ENCODE measurements around the gene TAGAP. TPM values are rescaled to one million over a fixed set of nuclear protein-coding genes. Genes with fewer than 3 reads are reported as not detected.

TAGAP gene
- total RNA-seq, 1 experiment from 2014 or later = 0.22 TPM

DNA sequence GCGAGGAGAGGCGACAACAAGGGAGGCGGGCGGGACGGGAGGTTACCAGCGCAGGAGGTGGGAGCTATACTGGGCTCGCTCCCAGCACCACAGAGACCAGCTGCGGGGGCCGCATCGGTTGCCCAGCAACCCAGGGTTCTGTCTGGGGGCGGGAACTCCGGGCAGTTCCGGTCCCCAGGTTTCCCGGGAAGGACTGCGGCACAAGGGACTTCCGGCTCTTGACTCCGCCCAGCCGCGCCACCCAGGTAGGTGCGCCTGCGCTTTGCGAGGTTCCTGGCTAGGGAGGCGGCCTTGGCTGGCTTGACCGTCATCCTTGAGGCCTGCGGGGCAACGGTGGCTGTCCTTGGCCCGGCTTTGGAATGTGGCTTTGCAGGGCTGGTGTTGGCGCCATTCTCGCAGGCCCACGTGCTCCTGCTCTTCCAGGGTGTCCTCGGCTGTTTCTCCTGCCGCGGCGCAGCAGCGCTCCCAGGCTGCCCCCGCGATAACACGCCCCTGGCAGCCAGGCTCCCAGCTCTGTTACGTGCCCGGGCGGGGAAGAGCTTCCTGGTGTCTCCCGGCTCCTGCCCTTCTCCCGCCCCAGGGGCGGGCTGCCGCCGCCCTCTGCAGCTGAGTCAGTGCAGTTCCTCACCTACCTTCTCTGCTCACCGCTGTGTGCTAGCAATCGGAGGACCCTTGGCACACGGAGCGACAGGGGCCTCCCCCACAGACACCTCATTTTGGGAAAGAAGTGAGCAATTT, 45.0 kb downstream of the TAGAP start, which contains the start of gene RSPH3 (continued):
- TF ChIP-seq, protein P1, sequence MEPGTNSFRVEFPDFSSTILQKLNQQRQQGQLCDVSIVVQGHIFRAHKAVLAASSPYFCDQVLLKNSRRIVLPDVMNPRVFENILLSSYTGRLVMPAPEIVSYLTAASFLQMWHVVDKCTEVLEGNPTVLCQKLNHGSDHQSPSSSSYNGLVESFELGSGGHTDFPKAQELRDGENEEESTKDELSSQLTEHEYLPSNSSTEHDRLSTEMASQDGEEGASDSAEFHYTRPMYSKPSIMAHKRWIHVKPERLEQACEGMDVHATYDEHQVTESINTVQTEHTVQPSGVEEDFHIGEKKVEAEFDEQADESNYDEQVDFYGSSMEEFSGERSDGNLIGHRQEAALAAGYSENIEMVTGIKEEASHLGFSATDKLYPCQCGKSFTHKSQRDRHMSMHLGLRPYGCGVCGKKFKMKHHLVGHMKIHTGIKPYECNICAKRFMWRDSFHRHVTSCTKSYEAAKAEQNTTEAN (CRISPR knock-in tag; IDR thresholded peaks at IDR 0.05) = peak; percentile 22
- TF ChIP-seq ETV6 (CRISPR knock-in tag; IDR thresholded peaks at IDR 0.05) = peak; percentile 86
- TF ChIP-seq, protein P2, sequence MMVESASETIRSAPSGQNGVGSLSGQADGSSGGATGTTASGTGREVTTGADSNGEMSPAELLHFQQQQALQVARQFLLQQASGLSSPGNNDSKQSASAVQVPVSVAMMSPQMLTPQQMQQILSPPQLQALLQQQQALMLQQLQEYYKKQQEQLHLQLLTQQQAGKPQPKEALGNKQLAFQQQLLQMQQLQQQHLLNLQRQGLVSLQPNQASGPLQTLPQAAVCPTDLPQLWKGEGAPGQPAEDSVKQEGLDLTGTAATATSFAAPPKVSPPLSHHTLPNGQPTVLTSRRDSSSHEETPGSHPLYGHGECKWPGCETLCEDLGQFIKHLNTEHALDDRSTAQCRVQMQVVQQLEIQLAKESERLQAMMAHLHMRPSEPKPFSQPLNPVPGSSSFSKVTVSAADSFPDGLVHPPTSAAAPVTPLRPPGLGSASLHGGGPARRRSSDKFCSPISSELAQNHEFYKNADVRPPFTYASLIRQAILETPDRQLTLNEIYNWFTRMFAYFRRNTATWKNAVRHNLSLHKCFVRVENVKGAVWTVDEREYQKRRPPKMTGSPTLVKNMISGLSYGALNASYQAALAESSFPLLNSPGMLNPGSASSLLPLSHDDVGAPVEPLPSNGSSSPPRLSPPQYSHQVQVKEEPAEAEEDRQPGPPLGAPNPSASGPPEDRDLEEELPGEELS (CRISPR knock-in tag; IDR thresholded peaks at IDR 0.05) = peak; percentile 87
- TF ChIP-seq, protein P3, sequence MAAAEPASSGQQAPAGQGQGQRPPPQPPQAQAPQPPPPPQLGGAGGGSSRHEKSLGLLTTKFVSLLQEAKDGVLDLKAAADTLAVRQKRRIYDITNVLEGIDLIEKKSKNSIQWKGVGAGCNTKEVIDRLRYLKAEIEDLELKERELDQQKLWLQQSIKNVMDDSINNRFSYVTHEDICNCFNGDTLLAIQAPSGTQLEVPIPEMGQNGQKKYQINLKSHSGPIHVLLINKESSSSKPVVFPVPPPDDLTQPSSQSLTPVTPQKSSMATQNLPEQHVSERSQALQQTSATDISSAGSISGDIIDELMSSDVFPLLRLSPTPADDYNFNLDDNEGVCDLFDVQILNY (CRISPR knock-in tag; IDR thresholded peaks at IDR 0.05) = peak; percentile 93
- no peak for TF ChIP-seq ZNF396 (CRISPR knock-in tag; IDR thresholded peaks at IDR 0.05; ENCODE audit: borderline replicate concordance)
- no peak for TF ChIP-seq GRHL2 (CRISPR knock-in tag; IDR thresholded peaks at IDR 0.05; ENCODE audit: insufficient replicate concordance, severe bottlenecking)
- peak; percentile 87; the same call in 1 of the 2 replicates for TF ChIP-seq SMAD3 (CRISPR knock-in tag; IDR thresholded peaks at IDR 0.05; ENCODE audit: borderline replicate concordance)
- TF ChIP-seq TEAD1 (CRISPR knock-in tag; IDR thresholded peaks at IDR 0.05) = peak; percentile 85
- TF ChIP-seq, protein P4, sequence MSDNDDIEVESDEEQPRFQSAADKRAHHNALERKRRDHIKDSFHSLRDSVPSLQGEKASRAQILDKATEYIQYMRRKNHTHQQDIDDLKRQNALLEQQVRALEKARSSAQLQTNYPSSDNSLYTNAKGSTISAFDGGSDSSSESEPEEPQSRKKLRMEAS (CRISPR knock-in tag; IDR thresholded peaks at IDR 0.05) = peak; percentile 97
- TF ChIP-seq FOXP1 (CRISPR knock-in tag; IDR thresholded peaks at IDR 0.05; ENCODE audit: borderline replicate concordance) = peak; percentile 91
- no peak for TF ChIP-seq EMX1 (CRISPR knock-in tag; IDR thresholded peaks at IDR 0.05)
- TF ChIP-seq, protein P5, sequence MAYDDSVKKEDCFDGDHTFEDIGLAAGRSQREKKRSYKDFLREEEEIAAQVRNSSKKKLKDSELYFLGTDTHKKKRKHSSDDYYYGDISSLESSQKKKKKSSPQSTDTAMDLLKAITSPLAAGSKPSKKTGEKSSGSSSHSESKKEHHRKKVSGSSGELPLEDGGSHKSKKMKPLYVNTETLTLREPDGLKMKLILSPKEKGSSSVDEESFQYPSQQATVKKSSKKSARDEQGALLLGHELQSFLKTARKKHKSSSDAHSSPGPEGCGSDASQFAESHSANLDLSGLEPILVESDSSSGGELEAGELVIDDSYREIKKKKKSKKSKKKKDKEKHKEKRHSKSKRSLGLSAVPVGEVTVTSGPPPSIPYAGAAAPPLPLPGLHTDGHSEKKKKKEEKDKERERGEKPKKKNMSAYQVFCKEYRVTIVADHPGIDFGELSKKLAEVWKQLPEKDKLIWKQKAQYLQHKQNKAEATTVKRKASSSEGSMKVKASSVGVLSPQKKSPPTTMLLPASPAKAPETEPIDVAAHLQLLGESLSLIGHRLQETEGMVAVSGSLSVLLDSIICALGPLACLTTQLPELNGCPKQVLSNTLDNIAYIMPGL (CRISPR knock-in tag; IDR thresholded peaks at IDR 0.05) = peak; percentile 92
- peak; percentile 69 for TF ChIP-seq FOXK1 (CRISPR knock-in tag; IDR thresholded peaks at IDR 0.05)
- TF ChIP-seq CREB1 (CRISPR knock-in tag; IDR thresholded peaks at IDR 0.05) = peak; percentile 85

DNA sequence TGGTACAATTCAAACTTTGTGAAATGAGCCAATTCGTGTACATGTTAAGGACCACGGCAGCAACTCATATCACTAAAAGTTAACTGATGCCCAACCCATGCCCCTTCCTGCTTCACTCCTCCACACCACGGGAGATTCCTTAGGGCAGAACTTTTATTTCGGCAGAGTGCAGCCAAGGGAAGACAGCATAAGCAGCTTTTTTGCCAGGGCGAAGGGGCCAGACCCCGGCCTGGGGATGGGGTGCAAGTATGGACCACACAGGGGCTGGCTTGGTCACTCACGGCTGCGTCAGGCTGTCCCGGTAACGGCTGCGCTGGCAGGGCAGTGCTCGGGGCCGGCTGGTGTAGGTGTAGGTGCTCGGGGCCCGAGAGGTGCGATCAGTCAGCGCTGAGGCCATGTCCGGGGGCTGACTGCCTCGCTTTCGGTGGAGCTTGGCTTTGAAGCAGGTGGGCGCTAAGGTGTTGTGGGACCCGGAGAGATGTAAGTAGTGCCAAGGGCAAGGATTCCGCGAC, 45.6 kb downstream of the TAGAP start:
- peak overlapping the region; percentile 95 for H3K4me3 Mint-ChIP-seq
- POLR2A ChIA-PET = interaction anchor here (0.6 to 1.8 kb wide), 8 partner anchors 8 to 354 kb away, joined by 3 to 7 read pairs (median 4); partner anchors contain the start of gene DYNLT1
- no peaks in the 10 kb centered on the region for H3K36me3 Mint-ChIP-seq
- no peak for DNase-seq (ENCODE audit: low spot score)
- H3K27me3 Mint-ChIP-seq (ENCODE audit: low read depth) = no peaks in the 10 kb centered on the region
- no peak for TF ChIP-seq ZNF121 (CRISPR knock-in tag; IDR thresholded peaks at IDR 0.05)
- TF ChIP-seq EMX1 (CRISPR knock-in tag; IDR thresholded peaks at IDR 0.05) = no peak
- TF ChIP-seq, protein P6, sequence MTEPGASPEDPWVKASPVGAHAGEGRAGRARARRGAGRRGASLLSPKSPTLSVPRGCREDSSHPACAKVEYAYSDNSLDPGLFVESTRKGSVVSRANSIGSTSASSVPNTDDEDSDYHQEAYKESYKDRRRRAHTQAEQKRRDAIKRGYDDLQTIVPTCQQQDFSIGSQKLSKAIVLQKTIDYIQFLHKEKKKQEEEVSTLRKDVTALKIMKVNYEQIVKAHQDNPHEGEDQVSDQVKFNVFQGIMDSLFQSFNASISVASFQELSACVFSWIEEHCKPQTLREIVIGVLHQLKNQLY (CRISPR knock-in tag; IDR thresholded peaks at IDR 0.05) = no peak
- TF ChIP-seq, protein P7, sequence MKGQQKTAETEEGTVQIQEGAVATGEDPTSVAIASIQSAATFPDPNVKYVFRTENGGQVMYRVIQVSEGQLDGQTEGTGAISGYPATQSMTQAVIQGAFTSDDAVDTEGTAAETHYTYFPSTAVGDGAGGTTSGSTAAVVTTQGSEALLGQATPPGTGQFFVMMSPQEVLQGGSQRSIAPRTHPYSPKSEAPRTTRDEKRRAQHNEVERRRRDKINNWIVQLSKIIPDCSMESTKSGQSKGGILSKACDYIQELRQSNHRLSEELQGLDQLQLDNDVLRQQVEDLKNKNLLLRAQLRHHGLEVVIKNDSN (CRISPR knock-in tag; IDR thresholded peaks at IDR 0.05) = no peak
- TF ChIP-seq FOXJ3 (CRISPR knock-in tag; IDR thresholded peaks at IDR 0.05; ENCODE audit: borderline replicate concordance) = no peak
- TF ChIP-seq SMAD3 (CRISPR knock-in tag; IDR thresholded peaks at IDR 0.05; ENCODE audit: borderline replicate concordance) = peak; percentile 16; the same call in 1 of the 2 replicates
- no peak for TF ChIP-seq ATF1 (CRISPR knock-in tag; IDR thresholded peaks at IDR 0.05)
- TF ChIP-seq, protein P8, sequence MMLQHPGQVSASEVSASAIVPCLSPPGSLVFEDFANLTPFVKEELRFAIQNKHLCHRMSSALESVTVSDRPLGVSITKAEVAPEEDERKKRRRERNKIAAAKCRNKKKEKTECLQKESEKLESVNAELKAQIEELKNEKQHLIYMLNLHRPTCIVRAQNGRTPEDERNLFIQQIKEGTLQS (CRISPR knock-in tag; conservative IDR thresholded peaks at IDR 0.05) = no peak
- CTCF ChIA-PET = interaction anchor here (0.9 to 2.4 kb wide), 23 partner anchors 8 to 785 kb away, joined by 3 to 29 read pairs (median 6); partner anchors contain the start of gene EZR
- no peaks in the 10 kb centered on the region for H3K9me3 Mint-ChIP-seq
- peak overlapping the region; percentile 69 for H3K27ac Mint-ChIP-seq
- peak; percentile 47 for ATAC-seq
- H3K4me1 Mint-ChIP-seq = peaks cover 16% of the 10 kb centered on the region

All from WTC11 (cell line).